UCSD-AML1 (cell line): ENCODE data around the gene SUMO2.
"Not testable (repeated sequence)": the region's sequence is repeated elsewhere in the genome, so short reads cannot be mapped to it uniquely, and the experiment has no call there.

Experiments
- DNase-seq: peaks from one replicate; lab custom pipeline; 2025; ENCODE audit not compliant: unreplicated experiment; lab: John Stamatoyannopoulos, UW

Gene SUMO2

GRCh38 chr17:75146592-75146991 lies 36.2 kb downstream of the SUMO2 start:
- no peak for DNase-seq

DNA sequence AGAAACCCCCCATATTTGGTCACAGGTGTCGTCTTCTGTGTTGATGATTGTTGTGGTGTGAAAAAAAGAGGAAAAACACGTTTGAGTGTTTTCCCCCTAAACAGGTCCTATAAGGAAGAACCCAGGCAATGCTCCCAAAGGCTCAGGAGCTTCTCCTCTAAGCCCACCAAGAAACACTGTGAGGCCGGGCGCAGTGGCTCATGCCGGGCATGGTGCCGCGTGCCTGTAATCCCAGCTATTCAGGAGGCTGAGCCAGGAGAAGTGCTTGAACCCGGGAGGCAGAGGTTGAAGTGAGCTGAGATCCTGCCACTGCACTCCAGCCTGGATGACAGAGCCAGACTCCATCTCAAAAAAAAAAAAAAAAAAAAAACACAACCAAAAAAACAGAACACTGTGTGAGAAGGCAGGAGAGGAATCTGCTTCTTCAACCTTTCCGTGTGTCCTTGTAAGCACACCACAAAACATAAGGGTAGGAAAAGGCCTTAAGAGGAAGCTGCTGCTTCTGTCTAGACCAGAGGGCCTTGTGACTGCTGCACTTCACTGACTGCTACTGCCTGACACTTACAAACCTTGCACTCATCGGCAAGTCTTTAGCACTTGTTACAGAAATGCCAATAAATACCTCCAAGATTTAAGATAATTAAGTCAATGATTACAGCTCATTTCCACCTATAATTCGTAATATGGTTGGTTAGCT lies 37.8 kb downstream of the SUMO2 start:
- no peak for DNase-seq

DNA sequence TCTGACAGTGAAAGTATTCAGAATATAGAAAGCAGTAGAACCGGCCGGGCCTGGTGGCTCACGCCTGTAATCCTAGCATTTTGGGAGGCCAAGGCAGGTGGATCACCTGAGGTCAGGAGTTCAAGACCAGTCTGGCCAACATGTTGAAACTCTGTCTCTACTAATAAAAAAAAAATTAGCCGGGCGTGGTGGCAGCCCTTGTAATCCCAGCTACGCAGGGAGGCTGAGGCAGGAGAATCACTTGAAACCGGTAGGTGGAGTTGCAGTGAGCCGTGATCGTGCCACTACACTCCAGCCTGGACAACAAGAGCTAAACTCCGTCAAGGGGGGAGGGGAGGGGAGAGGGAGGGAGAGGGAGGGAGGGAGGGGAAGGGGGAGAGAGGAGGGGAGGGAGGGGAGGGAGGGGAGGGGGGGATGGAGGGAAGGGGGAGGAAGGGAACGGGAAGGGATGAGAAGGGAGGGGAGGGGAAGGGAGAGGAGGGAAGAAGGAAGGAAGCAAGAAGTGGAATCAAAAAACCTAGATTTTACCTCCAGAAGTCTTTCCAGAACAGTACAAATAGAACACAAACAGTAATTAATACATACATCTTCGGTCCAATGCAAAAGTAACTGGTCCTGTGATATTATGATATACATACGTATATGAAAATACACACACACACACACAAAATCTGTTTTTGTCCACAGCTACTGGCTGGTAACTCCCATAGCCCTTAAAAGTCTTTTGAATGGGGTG lies 40.4 kb downstream of the SUMO2 start:
- DNase-seq, result no peak

GRCh38 chr17:75138519-75138918 lies 44.2 kb downstream of the SUMO2 start:
- no peak for DNase-seq

DNA sequence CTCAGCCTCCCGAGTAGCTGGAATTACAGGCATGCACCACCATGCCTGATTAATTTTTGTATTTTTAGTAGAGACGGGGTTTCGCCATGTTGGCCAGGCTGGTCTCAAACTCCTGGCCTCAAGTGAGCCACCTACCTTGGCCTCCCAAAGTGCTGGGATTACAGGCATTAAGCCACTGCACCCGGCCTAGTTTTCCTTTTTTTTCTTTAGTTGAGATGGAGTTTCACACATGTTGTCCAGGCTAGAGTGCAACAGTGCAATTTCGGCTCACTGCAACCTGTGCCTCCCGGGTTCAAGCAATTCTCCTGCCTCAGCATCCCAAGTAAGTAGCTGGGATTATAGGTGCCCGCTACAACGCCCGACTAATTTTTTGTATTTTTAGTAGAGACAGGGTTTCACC lies 45.0 kb downstream of the SUMO2 start:
- not testable (repeated sequence) for DNase-seq

DNA sequence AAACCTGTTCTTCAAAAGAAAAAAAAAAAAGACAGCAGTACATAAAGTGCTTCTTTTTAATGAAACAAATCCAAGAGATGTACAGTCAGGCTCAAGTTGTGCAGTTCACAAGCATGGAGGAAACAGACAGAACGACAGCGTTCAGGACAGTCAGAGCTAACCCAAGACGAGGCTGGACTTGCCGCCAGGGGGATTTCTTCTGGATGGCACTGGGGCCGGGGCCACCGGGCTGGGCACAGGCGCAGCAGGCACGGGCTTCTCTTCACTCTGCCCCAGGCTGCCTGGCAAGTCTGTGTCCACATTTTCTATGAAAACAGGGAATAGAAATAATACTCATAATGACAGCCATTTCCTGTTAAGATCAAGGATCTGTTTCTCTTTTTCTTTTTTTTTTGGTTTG lies 46.8 kb downstream of the SUMO2 start:
- no peak for DNase-seq

DNA sequence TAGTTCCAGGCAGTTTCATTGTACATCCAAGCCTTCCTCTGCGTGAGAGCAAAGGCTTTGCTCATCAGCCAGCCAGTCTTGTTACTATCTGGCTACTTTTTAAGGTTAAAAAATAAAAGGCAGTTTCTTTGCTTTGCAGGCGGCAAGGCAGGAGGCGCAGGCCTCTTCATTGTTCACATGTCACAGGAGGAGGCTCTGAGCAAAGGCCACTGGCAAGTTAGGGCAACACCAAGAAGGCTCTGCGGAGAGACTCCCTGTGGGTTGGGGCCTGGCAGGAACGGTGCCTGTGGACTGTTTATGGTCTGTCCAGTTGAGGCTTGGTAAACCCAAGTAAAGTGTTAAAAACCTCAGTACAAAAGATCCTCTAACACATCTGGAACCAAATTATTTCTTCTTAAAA lies 47.3 kb downstream of the SUMO2 start:
- no peak for DNase-seq

DNA sequence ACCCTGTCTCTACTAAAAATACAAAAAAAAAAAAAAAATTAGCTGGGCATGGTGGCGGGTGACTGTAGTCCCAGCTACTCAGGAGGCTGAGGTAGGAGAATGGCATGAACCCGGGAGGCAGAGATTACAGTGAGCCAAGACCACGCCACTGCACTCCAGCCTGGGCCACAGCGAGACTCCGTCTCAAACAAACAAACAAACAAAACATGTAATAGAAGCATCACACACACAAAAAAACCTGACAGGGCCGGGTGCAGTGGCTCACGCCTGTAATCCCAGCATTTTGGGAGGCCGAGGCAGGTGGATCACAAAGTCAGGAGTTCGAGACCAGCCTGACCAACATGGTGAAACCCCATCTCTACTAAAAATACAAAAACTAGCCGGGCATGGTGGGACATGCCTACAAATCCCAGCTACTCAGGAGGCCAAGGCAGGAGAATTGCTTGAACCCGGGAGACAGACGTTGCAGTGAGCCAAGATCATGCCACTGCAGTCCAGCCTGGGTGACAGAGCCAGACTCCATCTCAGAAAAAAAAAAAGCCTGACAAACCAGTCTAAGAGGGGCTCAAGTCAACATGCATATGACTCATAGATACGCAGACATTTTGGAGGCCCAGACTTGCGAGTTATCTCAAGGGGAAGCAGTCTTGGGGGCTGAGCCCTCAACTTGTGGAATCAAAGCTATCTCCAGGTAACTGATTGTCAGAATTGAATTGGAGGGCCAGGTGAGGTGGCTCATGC lies 49.0 kb downstream of the SUMO2 start:
- not testable (repeated sequence) for DNase-seq

DNA sequence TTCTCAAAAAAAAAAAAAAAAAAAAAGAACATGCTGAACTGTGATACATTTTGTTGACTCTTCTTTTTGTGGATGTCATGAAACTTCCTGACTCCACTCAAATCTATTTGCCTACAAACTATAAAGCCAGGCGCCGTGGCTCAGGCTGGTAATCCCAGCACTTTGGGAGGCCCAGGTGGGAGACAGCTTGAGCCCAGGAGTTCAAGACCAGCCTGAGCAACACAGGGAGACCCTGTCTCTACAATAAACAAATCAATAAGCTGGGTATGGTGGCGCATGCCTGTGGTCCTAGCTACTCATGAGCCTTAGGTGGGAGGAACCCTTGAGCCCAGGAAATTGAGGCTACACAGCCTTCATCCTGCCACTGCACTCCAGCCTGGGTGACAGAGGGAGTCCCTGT lies 49.8 kb downstream of the SUMO2 start:
- DNase-seq, result no peak

- not testable (repeated sequence) for DNase-seq
These were observed 50.5 kb downstream of the SUMO2 start for GRCh38 chr17:75132018-75133000.

DNA sequence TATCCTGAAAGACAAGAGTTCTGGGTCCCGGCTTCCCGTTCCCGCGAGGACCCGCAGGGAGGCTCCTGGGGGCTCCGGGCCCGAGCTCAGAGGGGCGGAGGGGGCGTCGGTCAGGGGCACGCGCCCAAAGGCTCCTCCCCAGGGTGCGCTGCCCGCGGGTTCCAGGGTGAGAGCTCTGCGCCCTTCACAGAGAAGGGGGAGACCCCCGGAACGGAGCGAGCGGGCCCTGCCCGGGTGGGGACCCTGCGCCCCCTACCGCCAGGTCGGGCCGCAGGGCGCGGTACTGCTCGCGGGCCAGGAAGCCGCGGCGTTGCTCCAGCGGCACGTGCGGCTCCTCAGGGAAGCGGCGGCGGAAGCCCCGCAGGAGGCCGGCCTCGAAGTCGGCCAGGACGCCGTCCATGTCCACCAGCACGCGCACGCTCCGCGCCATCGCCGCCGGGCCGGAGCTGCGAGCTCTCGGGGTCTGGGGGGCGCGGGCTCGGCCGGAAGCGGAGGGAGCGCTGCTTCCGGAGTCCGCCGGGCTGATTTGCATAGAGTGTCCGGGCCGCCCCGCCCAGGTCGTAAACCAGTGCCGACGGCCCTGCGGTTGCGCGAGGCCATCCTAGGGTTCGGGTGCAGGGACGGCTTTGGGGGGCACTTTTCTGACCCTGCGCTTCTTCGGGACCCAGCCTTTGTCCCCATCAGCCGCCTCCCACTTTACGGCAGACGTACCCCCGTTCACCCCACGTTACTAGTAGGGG lies 51.3 kb downstream of the SUMO2 start, which contains the start of gene NT5C:
NT5C (minus strand) TSS at position 465 of the 740 bp plus-strand sequence; CDS start at position 430, 35 bp downstream.
- peak; percentile 83 for DNase-seq

DNA sequence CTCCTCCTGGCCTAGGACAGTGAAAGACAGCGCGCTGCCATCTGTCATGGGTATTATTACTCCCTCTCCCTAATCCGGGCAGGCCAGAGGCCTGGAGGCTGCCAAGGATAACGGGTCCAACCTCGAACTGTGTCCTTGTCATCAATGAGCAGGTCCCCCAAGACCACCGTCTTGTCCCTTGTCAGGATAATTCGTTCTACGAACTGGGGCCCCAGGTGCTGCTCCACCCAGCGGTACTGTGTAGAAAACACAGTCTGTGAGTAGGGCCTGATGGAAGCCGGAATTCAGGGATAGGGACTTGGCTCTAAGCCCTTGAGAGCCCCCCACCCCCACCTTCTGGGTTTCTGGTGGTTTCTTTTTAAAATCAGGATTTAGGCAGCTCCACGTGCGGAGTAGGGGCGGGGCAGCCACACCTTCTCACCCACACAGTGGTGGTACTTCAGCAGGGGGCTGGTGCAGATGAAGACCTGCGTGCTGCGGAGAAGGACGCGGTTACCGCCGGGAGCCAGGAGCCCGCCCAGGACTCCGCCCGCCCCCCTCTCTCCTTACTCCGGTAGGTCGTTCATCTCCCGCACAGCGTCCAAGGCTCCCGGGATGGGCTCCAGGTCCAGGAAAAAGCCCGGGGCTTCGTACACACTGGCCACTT lies 52.0 kb downstream of the SUMO2 start:
- peak; percentile 66 for DNase-seq

DNA sequence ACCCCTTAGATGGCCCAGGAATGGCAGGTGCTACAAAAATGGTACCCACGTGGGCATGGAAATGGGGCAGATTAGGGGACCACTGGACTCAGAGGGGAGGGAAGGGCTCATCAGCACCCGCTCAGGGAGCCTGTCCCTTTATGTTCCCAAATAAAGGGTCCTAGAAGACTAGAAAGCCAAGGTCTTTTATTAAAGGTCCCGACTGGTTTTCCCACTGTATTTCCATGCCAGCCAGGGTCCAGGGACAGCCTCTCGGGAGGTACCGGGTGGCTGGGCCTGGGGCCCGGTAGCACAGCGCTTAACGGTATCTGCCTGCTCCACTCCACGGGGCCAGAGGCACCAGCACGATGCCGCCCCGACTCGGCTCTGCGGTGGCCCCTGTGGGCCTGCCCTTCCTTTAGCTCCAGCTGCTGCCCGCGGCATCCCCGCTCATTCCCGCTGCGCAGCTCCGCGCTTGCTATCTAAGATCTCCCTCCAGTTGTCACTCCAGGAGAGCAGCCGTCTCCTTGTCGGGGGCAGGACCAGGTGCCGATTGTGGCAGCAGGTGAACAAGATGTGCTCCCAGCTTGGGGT lies 52.6 kb downstream of the SUMO2 start:
- DNase-seq, result no peak

GRCh38 chr17:75129576-75129975 lies 53.2 kb downstream of the SUMO2 start:
- no peak for DNase-seq

DNA sequence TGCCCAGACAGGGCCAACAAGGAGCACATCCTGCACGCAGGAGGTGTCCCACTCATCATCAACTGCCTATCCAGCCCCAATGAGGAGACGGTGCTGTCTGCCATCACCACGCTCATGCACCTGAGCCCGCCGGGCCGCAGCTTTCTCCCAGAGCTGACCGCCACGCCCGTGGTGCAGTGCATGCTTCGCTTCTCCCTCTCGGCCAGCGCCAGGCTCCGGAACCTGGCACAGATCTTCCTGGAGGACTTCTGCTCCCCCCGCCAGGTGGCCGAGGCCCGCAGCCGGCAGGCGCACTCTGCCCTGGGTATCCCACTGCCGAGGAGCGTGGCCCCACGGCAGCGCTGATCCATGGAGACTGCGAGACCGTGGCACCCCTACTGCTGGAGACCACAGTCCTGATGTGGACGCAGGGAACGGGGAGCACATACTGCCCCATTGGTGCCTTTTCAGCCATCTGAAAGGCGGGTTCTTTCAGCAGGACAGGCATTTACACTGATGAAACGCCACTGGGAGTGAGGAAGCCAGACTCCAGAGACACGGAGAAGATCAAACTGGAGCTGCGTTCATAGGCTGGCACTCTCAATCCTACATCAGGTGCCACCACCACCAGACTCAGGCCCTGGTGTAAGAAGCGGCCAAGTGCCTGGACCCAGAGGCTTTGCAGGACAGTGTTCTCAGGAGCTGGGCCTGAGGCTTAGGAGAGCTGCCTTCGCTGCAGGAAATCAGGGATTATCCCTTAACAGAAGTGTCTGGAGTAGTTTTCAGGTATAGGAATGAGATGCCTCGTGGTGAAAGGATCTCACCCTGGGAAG lies 53.9 kb downstream of the SUMO2 start:
- no peak for DNase-seq

- DNase-seq, result not testable (repeated sequence)
These were observed 54.8 kb downstream of the SUMO2 start for GRCh38 chr17:75127936-75128335.

- DNase-seq, result no peak
These were observed 55.8 kb downstream of the SUMO2 start for GRCh38 chr17:75126954-75127353.

DNA sequence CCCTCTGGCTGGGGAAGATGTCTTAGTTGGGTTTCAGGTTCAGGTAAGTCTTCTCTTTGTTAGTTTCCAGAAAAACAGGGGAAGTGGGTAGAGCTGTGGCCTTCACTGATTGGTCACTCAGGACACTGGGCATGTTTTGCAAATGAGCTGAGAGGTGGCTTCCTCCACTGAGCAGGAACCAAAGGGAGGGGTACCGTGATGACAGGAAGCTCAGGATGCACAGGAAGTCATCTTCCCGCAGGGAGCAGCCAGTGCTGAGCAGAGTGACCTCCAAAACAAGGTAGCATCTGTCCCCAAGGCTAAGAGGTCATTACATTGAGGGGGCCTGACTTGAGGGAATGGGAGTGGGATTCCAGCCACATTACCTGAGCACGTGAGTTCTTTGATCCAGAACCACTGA lies 56.8 kb downstream of the SUMO2 start:
- no peak for DNase-seq
